ENCODE results near the gene TMEM225. TPM values are rescaled to one million over a fixed set of nuclear protein-coding genes. Genes with fewer than 3 reads are reported as not detected.

The TMEM225 gene
- total and polyA plus RNA-seq, 2 donors (not counting 3 experiments of a cell fraction or from before 2014, with no cell fraction given), result not detected

- intact Hi-C loops (cut with micrococcal nuclease) (no loop called here), dilution Hi-C loops (cut with MboI; ENCODE audit: extremely low pct_ligation_motif_present, low sequenced_read_pairs) (no loop called here)
- Histone ChIP-seq H4K20me1 (replicated peaks; ENCODE audit: control insufficient read depth, extremely low read depth, insufficient read depth, low read length) (no peaks in the 10 kb centered on the region), H3K27me3 (ENCODE audit: control insufficient read depth in 2 of 2, insufficient read depth in 2 of 2, low read length in 2 of 2) (no peaks in the 10 kb centered on the region), H3K36me3 (ENCODE audit: control insufficient read depth in 2 of 2, extremely low read depth in 1 of 2, insufficient read depth in 2 of 2, low read length in 2 of 2) (no peaks in the 10 kb centered on the region), H3K4me2 (ENCODE audit: insufficient read depth, low read length) (no peak within 1 kb of the TSS), H3K4me3 (replicated peaks in 1 of 3; ENCODE audit: insufficient read depth in 1 of 3, low read depth in 1 of 3, low read length in 3 of 3) (no peak within 1 kb of the TSS), H3K9ac (replicated peaks; ENCODE audit: extremely low read depth, insufficient read depth, low read length) (no peak within 1 kb of the TSS), H3K9me3 (replicated peaks; ENCODE audit: control insufficient read depth, insufficient read depth, low read length) (no peaks in the 10 kb centered on the region), H2AFZ (ENCODE audit: low read depth, low read length) (no peak within 1 kb of the TSS), H3K9me1 (replicated peaks; ENCODE audit: control insufficient read depth, extremely low read depth, insufficient read depth, low read length) (no peaks in the 10 kb centered on the region), H3K27ac (ENCODE audit: insufficient read depth, low read depth, low read length) (no peak within 1 kb of the TSS), H3K79me2 (ENCODE audit: control insufficient read depth, insufficient read depth, low read length) (no peaks in the 10 kb centered on the region), H3K4me1 (ENCODE audit: control insufficient read depth, extremely low read depth, insufficient read depth, low read length) (no peaks in the 10 kb centered on the region)
- no peak for DNase-seq (ENCODE audit: low read depth, low spot score)
- no peak for TF ChIP-seq FOS (IDR thresholded peaks at IDR 0.05; ENCODE audit: borderline replicate concordance, insufficient read depth, low read length)
- no peak for TF ChIP-seq JUN (IDR thresholded peaks at IDR 0.05; ENCODE audit: borderline replicate concordance, insufficient read depth, insufficient read length, low read depth)
- TF ChIP-seq POLR2AphosphoS5 (IDR thresholded peaks at IDR 0.05; ENCODE audit: insufficient read depth, low read depth, low read length), result no peak
- TF ChIP-seq MAX (IDR thresholded peaks at IDR 0.05; ENCODE audit: insufficient read depth, insufficient read length), result no peak
- TF ChIP-seq EZH2 (IDR thresholded peaks at IDR 0.05; ENCODE audit: borderline replicate concordance, low read depth, low read length, severe bottlenecking), result no peak
- FAIRE-seq, result no peak
- no TSS peak for BruUV-seq (replicated peaks)
- POLR2A ChIA-PET, result no interaction called here
- CTCF ChIA-PET, result no interaction called here
Measured at GRCh38 chr11:123901867-123902266, 16.4 kb upstream of the TMEM225 start, which contains the start of gene OR8D4. TSS of gene OR8D4 (plus strand) at chr11:123902167. CDS start at chr11:123906432, 4,265 bp downstream.

GRCh38 chr11:123899792-123900191 lies 14.3 kb upstream of the TMEM225 start:
- no peak overlapping the region for H3K9ac ChIP-seq (replicated peaks; ENCODE audit: extremely low read depth, insufficient read depth, low read length)
- TF ChIP-seq MYC (IDR thresholded peaks at IDR 0.05; ENCODE audit: low read depth, low read length) (no peak), CTCF (IDR thresholded peaks at IDR 0.05; ENCODE audit: extremely low read depth in 1 of 2, insufficient read depth in 1 of 2, low read depth in 1 of 2, low read length in 2 of 2) (no peak)
- H3K4me3 ChIP-seq (replicated peaks in 1 of 3; ENCODE audit: insufficient read depth in 1 of 3, low read depth in 1 of 3, low read length in 3 of 3), result no peak overlapping the region
- no peak for FAIRE-seq
- no peaks in the 10 kb centered on the region for H3K9me1 ChIP-seq (replicated peaks; ENCODE audit: control insufficient read depth, extremely low read depth, insufficient read depth, low read length)
- intact Hi-C loops (cut with micrococcal nuclease) (no loop called here), dilution Hi-C loops (cut with MboI; ENCODE audit: extremely low pct_ligation_motif_present, low sequenced_read_pairs) (no loop called here)
- no peaks in the 10 kb centered on the region for H3K9me3 ChIP-seq (replicated peaks; ENCODE audit: control insufficient read depth, insufficient read depth, low read length)
- H3K79me2 ChIP-seq (ENCODE audit: control insufficient read depth, insufficient read depth, low read length), result no peaks in the 10 kb centered on the region
- no peak for DNase-seq (ENCODE audit: low read depth, low spot score)
- H4K20me1 ChIP-seq (replicated peaks; ENCODE audit: control insufficient read depth, extremely low read depth, insufficient read depth, low read length), result no peaks in the 10 kb centered on the region
- BruUV-seq (replicated peaks), result no TSS peak
- H3K36me3 ChIP-seq (ENCODE audit: control insufficient read depth in 2 of 2, extremely low read depth in 1 of 2, insufficient read depth in 2 of 2, low read length in 2 of 2), result no peaks in the 10 kb centered on the region
- H3K27ac ChIP-seq (ENCODE audit: insufficient read depth, low read depth, low read length), result no peak overlapping the region
- no peak overlapping the region for H3K4me2 ChIP-seq (ENCODE audit: insufficient read depth, low read length)
- CTCF ChIA-PET, result no interaction called here
- H2AFZ ChIP-seq (ENCODE audit: low read depth, low read length), result no peak overlapping the region
- H3K4me1 ChIP-seq (ENCODE audit: control insufficient read depth, extremely low read depth, insufficient read depth, low read length), result no peaks in the 10 kb centered on the region
- H3K27me3 ChIP-seq (ENCODE audit: control insufficient read depth in 2 of 2, insufficient read depth in 2 of 2, low read length in 2 of 2), result no peaks in the 10 kb centered on the region
- POLR2A ChIA-PET, result no interaction called here

Measured in endothelial cell of umbilical vein (primary cell).